GM19467 (cell line): ENCODE measurements around the gene SMARCC1.

Experiments used
- ATAC-seq: cut with Tn5 transposase; IDR thresholded peaks from one replicate; pipeline ENCODE4 v1.9.1; 2021; ENCODE audit warnings: mild to moderate bottlenecking, moderate library complexity; ENCODE audit not compliant: unreplicated experiment

Gene SMARCC1

GRCh38 chr3:47636921-47637320, 144.8 kb downstream of the SMARCC1 start:
- no peak for ATAC-seq

GRCh38 chr3:47636225-47636624, 145.5 kb downstream of the SMARCC1 start:
- no peak for ATAC-seq

- ATAC-seq = no peak
These were observed 146.2 kb downstream of the SMARCC1 start for GRCh38 chr3:47635536-47635935.

- ATAC-seq = no peak
These were observed 146.7 kb downstream of the SMARCC1 start for GRCh38 chr3:47634996-47635395.

- ATAC-seq = no peak
These were observed 150.9 kb downstream of the SMARCC1 start for GRCh38 chr3:47630810-47631209.

GRCh38 chr3:47629770-47630169, 151.9 kb downstream of the SMARCC1 start:
- no peak for ATAC-seq

GRCh38 chr3:47628426-47628825, 153.3 kb downstream of the SMARCC1 start:
- ATAC-seq = no peak

GRCh38 chr3:47622671-47623461, 158.8 kb downstream of the SMARCC1 start:
- no peak for ATAC-seq

GRCh38 chr3:47617086-47618010, 164.3 kb downstream of the SMARCC1 start:
- ATAC-seq = no peak

GRCh38 chr3:47614788-47615187, 166.9 kb downstream of the SMARCC1 start:
- ATAC-seq = no peak

- ATAC-seq = no peak
These were observed 168.0 kb downstream of the SMARCC1 start for GRCh38 chr3:47613722-47614121.

- no peak for ATAC-seq
These were observed 168.8 kb downstream of the SMARCC1 start for GRCh38 chr3:47612879-47613278.

GRCh38 chr3:47612178-47612577, 169.5 kb downstream of the SMARCC1 start:
- ATAC-seq = no peak

GRCh38 chr3:47611576-47611975, 170.1 kb downstream of the SMARCC1 start:
- no peak for ATAC-seq

- ATAC-seq = no peak
These were observed 171.1 kb downstream of the SMARCC1 start for GRCh38 chr3:47610583-47610982.

- ATAC-seq = no peak
These were observed 174.4 kb downstream of the SMARCC1 start for GRCh38 chr3:47607335-47607734.

- no peak for ATAC-seq
These were observed 175.5 kb downstream of the SMARCC1 start for GRCh38 chr3:47606165-47606564.

GRCh38 chr3:47605652-47606051, 176.0 kb downstream of the SMARCC1 start:
- no peak for ATAC-seq

GRCh38 chr3:47604145-47604544, 177.5 kb downstream of the SMARCC1 start:
- no peak for ATAC-seq

- ATAC-seq = no peak
These were observed 178.4 kb downstream of the SMARCC1 start for GRCh38 chr3:47603332-47603731.

GRCh38 chr3:47601281-47601680, 180.4 kb downstream of the SMARCC1 start:
- no peak for ATAC-seq

- ATAC-seq = no peak
These were observed 186.9 kb downstream of the SMARCC1 start for GRCh38 chr3:47594792-47595191.
